IPS-18c (cell line): ENCODE results near the gene LGR6.
"Not testable (repeated sequence)": the region's sequence is repeated elsewhere in the genome, so short reads cannot be mapped to it uniquely, and the experiment has no call there.

Source experiments
- H3K4me3 ChIP-seq: 2 replicates; pipeline ENCODE4 v1.7.0; 2013; ENCODE audit warnings: low read depth, mild to moderate bottlenecking, low read length, moderate library complexity; ENCODE audit not compliant: insufficient read depth
- H3K9me3 ChIP-seq: one replicate; pipeline ENCODE4 v1.6.1; 2013; ENCODE audit warnings: mild to moderate bottlenecking, low read length, moderate library complexity; ENCODE audit not compliant: control insufficient read depth, insufficient read depth

Gene LGR6

GRCh38 chr1:202261209-202261958 is 67.8 kb downstream of the LGR6 start:
- H3K9me3 ChIP-seq, H3K4me3 ChIP-seq: not testable (repeated sequence)

- Histone ChIP-seq H3K4me3 (no peak overlapping the region), H3K9me3 (no peaks in the 10 kb centered on the region)
Observed at GRCh38 chr1:202263628-202264027, 70.0 kb downstream of the LGR6 start.

- H3K4me3 ChIP-seq, result no peak overlapping the region
- H3K9me3 ChIP-seq, result no peaks in the 10 kb centered on the region
Observed at GRCh38 chr1:202264300-202264699, 70.7 kb downstream of the LGR6 start.

GRCh38 chr1:202264726-202265125 is 71.1 kb downstream of the LGR6 start:
- no peaks in the 10 kb centered on the region for H3K9me3 ChIP-seq
- H3K4me3 ChIP-seq, result 0 out of 2 replicates have a peak overlapping the region, but pooled peaks have one; percentile 15

- no peak overlapping the region for H3K4me3 ChIP-seq
- H3K9me3 ChIP-seq, result no peaks in the 10 kb centered on the region
Observed at GRCh38 chr1:202266061-202266765, 72.6 kb downstream of the LGR6 start.

- Histone ChIP-seq H3K4me3 (no peak overlapping the region), H3K9me3 (no peaks in the 10 kb centered on the region)
Observed at GRCh38 chr1:202268032-202268431, 74.4 kb downstream of the LGR6 start.

- H3K9me3 ChIP-seq, result no peaks in the 10 kb centered on the region
Observed at GRCh38 chr1:202268817-202269216, 75.2 kb downstream of the LGR6 start.

GRCh38 chr1:202270871-202271326 is 77.3 kb downstream of the LGR6 start:
- Histone ChIP-seq H3K9me3 (no peaks in the 10 kb centered on the region), H3K4me3 (no peak overlapping the region)

More at GRCh38 chr1:202268817-202269216, 75.2 kb downstream of the LGR6 start:
- H3K4me3 ChIP-seq, result no peak overlapping the region

GRCh38 chr1:202272103-202272845 is 78.7 kb downstream of the LGR6 start:
- H3K9me3 ChIP-seq, result no peaks in the 10 kb centered on the region
- H3K4me3 ChIP-seq, result no peak overlapping the region

- no peak overlapping the region for H3K4me3 ChIP-seq
Observed at GRCh38 chr1:202274611-202275010, 81.0 kb downstream of the LGR6 start.

GRCh38 chr1:202275061-202275770 is 81.6 kb downstream of the LGR6 start:
- Histone ChIP-seq H3K9me3 (no peaks in the 10 kb centered on the region), H3K4me3 (no peak overlapping the region)

More at GRCh38 chr1:202274611-202275010, 81.0 kb downstream of the LGR6 start:
- no peaks in the 10 kb centered on the region for H3K9me3 ChIP-seq

- no peaks in the 10 kb centered on the region for H3K9me3 ChIP-seq
Observed at GRCh38 chr1:202276081-202276715, 82.6 kb downstream of the LGR6 start.

GRCh38 chr1:202276920-202277319 is 83.3 kb downstream of the LGR6 start:
- no peaks in the 10 kb centered on the region for H3K9me3 ChIP-seq
- no peak overlapping the region for H3K4me3 ChIP-seq

More at GRCh38 chr1:202276081-202276715, 82.6 kb downstream of the LGR6 start:
- H3K4me3 ChIP-seq, result no peak overlapping the region

GRCh38 chr1:202278751-202279150 is 85.2 kb downstream of the LGR6 start:
- no peak overlapping the region for H3K4me3 ChIP-seq
- no peaks in the 10 kb centered on the region for H3K9me3 ChIP-seq

GRCh38 chr1:202279806-202280205 is 86.2 kb downstream of the LGR6 start:
- Histone ChIP-seq H3K4me3 (no peak overlapping the region), H3K9me3 (no peaks in the 10 kb centered on the region)

- Histone ChIP-seq H3K4me3 (no peak overlapping the region), H3K9me3 (no peaks in the 10 kb centered on the region)
Observed at GRCh38 chr1:202280595-202280994, 87.0 kb downstream of the LGR6 start.
